HCT116 (cell line): Measurements from ENCODE around the gene VAV2. TPM values are rescaled to one million over a fixed set of nuclear protein-coding genes. Genes with fewer than 3 reads are reported as not detected.

ENCODE experiments used
- ATAC-seq: fragments of 200-7000 bp; cut with Tn5 transposase; 2 replicates; pipeline ENCODE4 v1.9.1; 2020; ENCODE audit warnings: mild to moderate bottlenecking, moderate library complexity
- BruUV-seq: library from RNA; stranded (reverse); fragments of 400-500 nt; replicated peaks from 2 replicates; lab custom pipeline; 2021; lab: Mats Ljungman, UMichigan
- CTCF ChIA-PET: fragments of 300-600 bp; sonication (Branson Sonifier 250); formaldehyde crosslinking; loops from one replicate; lab custom pipeline; 2021; ENCODE audit warnings: antibody characterized with exemption; lab: Charles Lee
- POLR2A ChIA-PET: fragments of 300-600, 350-600 bp; sonication (Branson Sonifier 250); formaldehyde crosslinking; loops from one replicate; lab custom pipeline; 2021; ENCODE audit warnings: antibody characterized with exemption; lab: Charles Lee
- RAD21 ChIA-PET, 2 experiments: fragments of 300-600 bp; sonication (Branson Sonifier 250); formaldehyde crosslinking; loops; one replicate each; lab custom pipeline; 2023; ENCODE audit warnings: low total read pairs in 2 of 2; ENCODE audit not compliant: uncharacterized antibody in 2 of 2, unreplicated experiment in 2 of 2, low non-redundant PET in 1 of 2; lab: Charles Lee
- DNase-seq: peaks from one replicate; pipeline ENCODE4 v3.0.0-alpha.2; 2010; ENCODE audit warnings: low read depth, low spot score
- H2AFZ ChIP-seq: fragments of 200-600 bp; shearing (Covaris generic), sonication (generic); 2 replicates; pipeline ENCODE4 v1.6.1; 2017; ENCODE audit warnings: low read depth, mixed run types, mixed read lengths, antibody characterized with exemption, low read length; ENCODE audit not compliant: poor library complexity, severe bottlenecking
- H3K27ac ChIP-seq: 2 replicates; pipeline ENCODE4 v1.5.1; 2012; ENCODE audit warnings: low read depth, low read length
- H3K27me3 ChIP-seq: fragments of 200-600 bp; sonication (generic); 2 replicates; pipeline ENCODE4 v1.6.1; 2016; ENCODE audit warnings: mixed run types, low read length, mixed read lengths; ENCODE audit not compliant: insufficient read depth
- H3K36me3 ChIP-seq, 2 experiments: fragments of 200-500 bp in 1 of 2; fragments of 200-600 bp in 1 of 2; sonication (Bioruptor generic) in 1 of 2; sonication (generic) in 1 of 2; 2 replicates each; pipeline versions ENCODE4 v1.5.1 to v1.6.1; 2014 to 2016; ENCODE audit warnings: low read length in 2 of 2, inconsistent platforms in 1 of 2, mixed read lengths in 1 of 2, mixed run types in 1 of 2; ENCODE audit not compliant: insufficient read depth in 2 of 2, control insufficient read depth in 1 of 2
- H3K4me1 ChIP-seq, 2 experiments: fragments of 200-600 bp in 1 of 2; sonication (generic) in 1 of 2; 2 replicates each; pipeline versions ENCODE4 v1.5.1 to v1.6.1; 2012 to 2017; ENCODE audit warnings: low read length in 2 of 2, inconsistent platforms in 1 of 2, mild to moderate bottlenecking in 1 of 2, mixed read lengths in 1 of 2, mixed run types in 1 of 2, moderate library complexity in 1 of 2; ENCODE audit not compliant: insufficient read depth in 2 of 2, control insufficient read depth in 1 of 2
- H3K4me2 ChIP-seq: fragments of 200-600 bp; sonication (generic); 2 replicates; pipeline ENCODE4 v1.6.1; 2017; ENCODE audit warnings: mixed run types, low read length, mixed read lengths
- H3K4me3 ChIP-seq, 2 experiments: fragments of 200-600 bp in 1 of 2; sonication (generic) in 1 of 2; replicated peaks in 1 of 2; 2 replicates each; pipeline ENCODE4 v1.5.1; 2011 to 2016; ENCODE audit warnings: low read length in 2 of 2, control low read depth in 1 of 2, low read depth in 1 of 2, mild to moderate bottlenecking in 1 of 2, mixed read lengths in 1 of 2, mixed run types in 1 of 2
- H3K79me2 ChIP-seq: fragments of 200-600 bp; sonication (generic); 2 replicates; pipeline ENCODE4 v1.6.1; 2017; ENCODE audit warnings: mild to moderate bottlenecking, mixed run types, low read length, moderate library complexity, mixed read lengths; ENCODE audit not compliant: insufficient read depth
- H3K9ac ChIP-seq: fragments of 200-600 bp; sonication (generic); 2 replicates; pipeline ENCODE4 v1.6.1; 2016; ENCODE audit warnings: low read length, mixed read lengths
- H3K9me2 ChIP-seq: fragments of 200-600 bp; sonication (generic), shearing (Covaris generic); 2 replicates; pipeline ENCODE4 v1.6.1; 2017; ENCODE audit warnings: mixed run types, mild to moderate bottlenecking, moderate library complexity; ENCODE audit not compliant: insufficient read depth
- H3K9me3 ChIP-seq, 2 experiments: fragments of 200-500 bp in 1 of 2; fragments of 200-600 bp in 1 of 2; sonication (Bioruptor generic) in 1 of 2; sonication (generic) in 1 of 2; 2 replicates each; pipeline ENCODE4 v1.6.1; 2014 to 2017; ENCODE audit warnings: low read length in 2 of 2, mixed read lengths in 2 of 2, inconsistent platforms in 1 of 2, low read depth in 1 of 2, mild to moderate bottlenecking in 1 of 2, mixed run types in 1 of 2, moderate library complexity in 1 of 2; ENCODE audit not compliant: control insufficient read depth in 1 of 2, insufficient read depth in 1 of 2
- H4K20me1 ChIP-seq: fragments of 200-600 bp; sonication (generic), shearing (Covaris generic); 2 replicates; pipeline ENCODE4 v1.6.1; 2017; ENCODE audit warnings: mixed run types, mild to moderate bottlenecking, moderate library complexity; ENCODE audit not compliant: insufficient read depth
- CBX3 ChIP-seq: IDR thresholded peaks from 2 replicates; pipeline ENCODE4 v1.6.1; 2012; ENCODE audit warnings: low read depth
- EZH2phosphoT487 ChIP-seq: fragments of 200-600 bp; IDR thresholded peaks from 2 replicates; pipeline ENCODE4 v1.6.1; 2018; ENCODE audit warnings: antibody characterized with exemption, borderline replicate concordance
- FOSL1 ChIP-seq: IDR thresholded peaks from 2 replicates; pipeline ENCODE4 v1.6.1; 2012; ENCODE audit warnings: low read depth
- POLR2A ChIP-seq: IDR thresholded peaks from 2 replicates; pipeline ENCODE4 v1.7.0; 2011; ENCODE audit warnings: borderline replicate concordance; ENCODE audit not compliant: insufficient read depth, insufficient read length; ENCODE audit errors: extremely low read depth
- POLR2AphosphoS5 ChIP-seq: IDR thresholded peaks from 2 replicates; pipeline ENCODE4 v1.6.1; 2011; ENCODE audit warnings: mild to moderate bottlenecking, low read depth, low read length, moderate library complexity
- SP1 ChIP-seq: IDR thresholded peaks from 2 replicates; pipeline ENCODE4 v1.6.1; 2012; ENCODE audit warnings: low read depth
- SRF ChIP-seq: IDR thresholded peaks from 2 replicates; pipeline ENCODE4 v1.6.1; 2012; ENCODE audit warnings: low read depth
- ZFX ChIP-seq: fragments of 450-650 bp; IDR thresholded peaks from 2 replicates; pipeline ENCODE4 v1.6.1; 2017
- intact Hi-C: fragments of 100-400 bp; cut with micrococcal nuclease; formaldehyde crosslinking; loops from 2 replicates; pipeline ENCODE4 v1.10.0; 2022
- total RNA-seq: library from RNA; stranded (reverse); gene quantifications from one replicate; pipeline ENCODE4 v1.2.1, GENCODE V29; 2021; ENCODE audit not compliant: unreplicated experiment
- TF ChIP-seq, protein P1 (sequence below): IDR thresholded peaks from 2 replicates; pipeline ENCODE4 v1.6.1; 2012
- TF ChIP-seq, protein P2 (sequence below), 3 experiments: fragments of 200-600 bp in 1 of 3; sonication (generic) in 1 of 3; IDR thresholded peaks in 2 of 3; conservative IDR thresholded peaks in 1 of 3; 2 replicates each; pipeline ENCODE4 v1.5.1; 2012 to 2017; ENCODE audit warnings: low read depth in 2 of 3, low read length in 2 of 3, antibody characterized with exemption in 1 of 3, borderline replicate concordance in 1 of 3, control low read depth in 1 of 3, mild to moderate bottlenecking in 1 of 3, mixed read lengths in 1 of 3, mixed run types in 1 of 3, moderate library complexity in 1 of 3; ENCODE audit not compliant: insufficient read depth in 1 of 3
- TF ChIP-seq, protein P3 (sequence below): IDR thresholded peaks from 2 replicates; pipeline ENCODE4 v1.6.1; 2011; ENCODE audit warnings: mild to moderate bottlenecking, low read length, moderate library complexity; ENCODE audit not compliant: insufficient replicate concordance; ENCODE audit errors: extremely low read depth

VAV2 gene
- total RNA-seq, 1 experiment from 2014 or later = 33.2 TPM

DNA sequence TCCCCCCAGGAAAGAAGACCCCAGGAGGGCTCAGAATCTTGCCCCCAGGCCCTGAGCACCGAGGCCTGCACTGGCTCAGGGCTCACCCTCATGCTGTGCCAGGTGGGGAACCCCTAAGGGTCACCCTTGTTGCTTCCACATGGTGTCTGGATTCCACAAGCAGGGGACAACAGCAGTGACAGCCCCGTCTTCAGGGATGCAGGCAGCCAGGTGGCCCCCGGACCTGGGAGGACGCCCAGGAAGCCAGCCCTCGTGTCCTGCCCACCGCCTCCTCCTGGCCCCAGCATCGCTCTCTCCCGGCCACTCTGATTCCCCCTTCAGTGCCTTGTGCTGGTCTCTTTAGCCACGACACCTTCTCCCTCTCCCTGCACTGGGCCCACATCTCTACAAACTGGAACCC, 194.0 kb downstream of the VAV2 start:
- Histone ChIP-seq H3K79me2 (no peaks in the 10 kb centered on the region), H3K9me2 (no peaks in the 10 kb centered on the region), H3K36me3 (no peaks in the 10 kb centered on the region), H3K9ac (no peak overlapping the region), H3K9me3 (no peaks in the 10 kb centered on the region), H3K27me3 (no peaks in the 10 kb centered on the region), H3K4me3 (no peak overlapping the region)
- ATAC-seq (no peak), DNase-seq (no peak)
- intact Hi-C loops = no loop called here
- ChIA-PET CTCF (interaction anchor here (0.9 kb wide), 1 partner anchor 196 kb away, joined by 4 read pairs; no protein-coding TSS in a partner anchor), RAD21 (no interaction called here)
- no TSS peak for BruUV-seq
- TF ChIP-seq SRF = no peak
- TF ChIP-seq, protein P1, sequence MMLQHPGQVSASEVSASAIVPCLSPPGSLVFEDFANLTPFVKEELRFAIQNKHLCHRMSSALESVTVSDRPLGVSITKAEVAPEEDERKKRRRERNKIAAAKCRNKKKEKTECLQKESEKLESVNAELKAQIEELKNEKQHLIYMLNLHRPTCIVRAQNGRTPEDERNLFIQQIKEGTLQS = no peak
- no peak for TF ChIP-seq POLR2A
- no peak for TF ChIP-seq FOSL1
- TF ChIP-seq, protein P2, sequence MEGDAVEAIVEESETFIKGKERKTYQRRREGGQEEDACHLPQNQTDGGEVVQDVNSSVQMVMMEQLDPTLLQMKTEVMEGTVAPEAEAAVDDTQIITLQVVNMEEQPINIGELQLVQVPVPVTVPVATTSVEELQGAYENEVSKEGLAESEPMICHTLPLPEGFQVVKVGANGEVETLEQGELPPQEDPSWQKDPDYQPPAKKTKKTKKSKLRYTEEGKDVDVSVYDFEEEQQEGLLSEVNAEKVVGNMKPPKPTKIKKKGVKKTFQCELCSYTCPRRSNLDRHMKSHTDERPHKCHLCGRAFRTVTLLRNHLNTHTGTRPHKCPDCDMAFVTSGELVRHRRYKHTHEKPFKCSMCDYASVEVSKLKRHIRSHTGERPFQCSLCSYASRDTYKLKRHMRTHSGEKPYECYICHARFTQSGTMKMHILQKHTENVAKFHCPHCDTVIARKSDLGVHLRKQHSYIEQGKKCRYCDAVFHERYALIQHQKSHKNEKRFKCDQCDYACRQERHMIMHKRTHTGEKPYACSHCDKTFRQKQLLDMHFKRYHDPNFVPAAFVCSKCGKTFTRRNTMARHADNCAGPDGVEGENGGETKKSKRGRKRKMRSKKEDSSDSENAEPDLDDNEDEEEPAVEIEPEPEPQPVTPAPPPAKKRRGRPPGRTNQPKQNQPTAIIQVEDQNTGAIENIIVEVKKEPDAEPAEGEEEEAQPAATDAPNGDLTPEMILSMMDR (IDR thresholded peaks at IDR 0.05 in 2 of 3, conservative IDR thresholded peaks at IDR 0.05 in 1 of 3; ENCODE audit: borderline replicate concordance in 1 of 3, insufficient read depth in 1 of 3, low read depth in 2 of 3, low read length in 2 of 3) = no peak
- TF ChIP-seq, protein P3, sequence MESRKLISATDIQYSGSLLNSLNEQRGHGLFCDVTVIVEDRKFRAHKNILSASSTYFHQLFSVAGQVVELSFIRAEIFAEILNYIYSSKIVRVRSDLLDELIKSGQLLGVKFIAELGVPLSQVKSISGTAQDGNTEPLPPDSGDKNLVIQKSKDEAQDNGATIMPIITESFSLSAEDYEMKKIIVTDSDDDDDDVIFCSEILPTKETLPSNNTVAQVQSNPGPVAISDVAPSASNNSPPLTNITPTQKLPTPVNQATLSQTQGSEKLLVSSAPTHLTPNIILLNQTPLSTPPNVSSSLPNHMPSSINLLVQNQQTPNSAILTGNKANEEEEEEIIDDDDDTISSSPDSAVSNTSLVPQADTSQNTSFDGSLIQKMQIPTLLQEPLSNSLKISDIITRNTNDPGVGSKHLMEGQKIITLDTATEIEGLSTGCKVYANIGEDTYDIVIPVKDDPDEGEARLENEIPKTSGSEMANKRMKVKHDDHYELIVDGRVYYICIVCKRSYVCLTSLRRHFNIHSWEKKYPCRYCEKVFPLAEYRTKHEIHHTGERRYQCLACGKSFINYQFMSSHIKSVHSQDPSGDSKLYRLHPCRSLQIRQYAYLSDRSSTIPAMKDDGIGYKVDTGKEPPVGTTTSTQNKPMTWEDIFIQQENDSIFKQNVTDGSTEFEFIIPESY = no peak
- TF ChIP-seq ZFX = no peak
- no peak for TF ChIP-seq POLR2AphosphoS5
- no peak for TF ChIP-seq EZH2phosphoT487
- no peak for TF ChIP-seq CBX3
- TF ChIP-seq SP1 = no peak
- TF ChIP-seq, all 23 proteins: peak for 0
- Histone ChIP-seq H3K27ac (no peak overlapping the region), H3K4me2 (no peak overlapping the region), H2AFZ (no peak overlapping the region), H3K4me1 (peaks cover 2 to 5% of the 10 kb centered on the region in 2 experiments; a peak in 2 of 4 replicates), H4K20me1 (no peaks in the 10 kb centered on the region)
- POLR2A ChIA-PET = no interaction called here
